ENCODE measurements around the gene MPO.

Gene MPO

DNA sequence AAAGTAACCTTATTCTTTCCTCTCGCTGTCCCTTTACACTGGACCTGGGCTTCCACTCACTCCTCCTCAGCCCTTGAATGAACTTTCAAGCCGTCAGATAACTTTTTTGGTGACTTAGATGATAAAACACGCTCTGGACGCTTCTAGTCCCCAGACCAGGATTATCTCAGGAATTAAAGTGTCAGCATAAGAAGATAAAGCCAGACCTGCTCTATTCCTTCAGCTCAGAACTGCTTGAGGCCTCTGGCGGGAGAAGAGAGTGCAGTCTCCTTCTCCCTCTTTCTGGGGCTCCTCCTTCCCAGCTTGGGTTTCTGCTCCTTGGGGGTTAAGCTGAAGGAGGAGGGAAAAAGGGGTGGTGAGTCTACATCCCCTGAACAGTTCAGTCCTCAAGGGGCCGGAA is 35.8 kb downstream of the MPO start:
- no peak overlapping the region for H3K4me3 ChIP-seq (ENCODE audit: low read depth, low read length)
- TF ChIP-seq, protein P1, sequence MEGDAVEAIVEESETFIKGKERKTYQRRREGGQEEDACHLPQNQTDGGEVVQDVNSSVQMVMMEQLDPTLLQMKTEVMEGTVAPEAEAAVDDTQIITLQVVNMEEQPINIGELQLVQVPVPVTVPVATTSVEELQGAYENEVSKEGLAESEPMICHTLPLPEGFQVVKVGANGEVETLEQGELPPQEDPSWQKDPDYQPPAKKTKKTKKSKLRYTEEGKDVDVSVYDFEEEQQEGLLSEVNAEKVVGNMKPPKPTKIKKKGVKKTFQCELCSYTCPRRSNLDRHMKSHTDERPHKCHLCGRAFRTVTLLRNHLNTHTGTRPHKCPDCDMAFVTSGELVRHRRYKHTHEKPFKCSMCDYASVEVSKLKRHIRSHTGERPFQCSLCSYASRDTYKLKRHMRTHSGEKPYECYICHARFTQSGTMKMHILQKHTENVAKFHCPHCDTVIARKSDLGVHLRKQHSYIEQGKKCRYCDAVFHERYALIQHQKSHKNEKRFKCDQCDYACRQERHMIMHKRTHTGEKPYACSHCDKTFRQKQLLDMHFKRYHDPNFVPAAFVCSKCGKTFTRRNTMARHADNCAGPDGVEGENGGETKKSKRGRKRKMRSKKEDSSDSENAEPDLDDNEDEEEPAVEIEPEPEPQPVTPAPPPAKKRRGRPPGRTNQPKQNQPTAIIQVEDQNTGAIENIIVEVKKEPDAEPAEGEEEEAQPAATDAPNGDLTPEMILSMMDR (IDR thresholded peaks at IDR 0.05; ENCODE audit: low read depth, low read length): no peak

DNA sequence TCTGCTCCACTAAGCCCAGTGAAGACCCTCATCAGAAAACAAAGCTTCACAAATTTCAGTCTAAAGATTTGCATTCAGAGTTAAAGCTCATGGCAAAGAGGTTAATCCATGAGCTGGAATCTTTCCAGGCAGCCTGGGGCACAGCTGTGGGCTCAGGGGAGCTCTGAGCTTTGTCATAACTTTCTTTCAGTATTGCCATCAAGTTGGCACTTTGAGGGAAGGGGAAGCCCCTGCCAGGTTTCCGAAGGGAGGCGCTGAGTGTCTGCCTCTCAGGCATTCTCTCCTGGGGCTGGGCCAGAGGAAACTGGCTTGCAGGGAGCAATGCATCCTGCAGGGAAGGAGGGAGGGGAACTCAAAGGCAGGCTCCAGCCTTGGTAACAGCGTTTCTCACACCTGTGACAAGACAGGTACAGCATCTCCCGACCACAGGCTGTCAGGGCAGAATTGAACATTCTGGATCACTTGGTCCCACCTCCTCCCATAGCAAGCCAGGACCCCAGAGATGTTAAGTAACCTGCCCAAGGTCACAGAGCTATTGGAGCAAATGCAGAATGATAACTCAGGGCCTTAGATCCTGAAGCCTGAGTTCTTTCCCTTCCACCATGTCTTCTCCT is 38.5 kb downstream of the MPO start:
- TF ChIP-seq, protein P1 (IDR thresholded peaks at IDR 0.05; ENCODE audit: low read depth, low read length): no peak
- H3K4me3 ChIP-seq (ENCODE audit: low read depth, low read length): no peak overlapping the region

DNA sequence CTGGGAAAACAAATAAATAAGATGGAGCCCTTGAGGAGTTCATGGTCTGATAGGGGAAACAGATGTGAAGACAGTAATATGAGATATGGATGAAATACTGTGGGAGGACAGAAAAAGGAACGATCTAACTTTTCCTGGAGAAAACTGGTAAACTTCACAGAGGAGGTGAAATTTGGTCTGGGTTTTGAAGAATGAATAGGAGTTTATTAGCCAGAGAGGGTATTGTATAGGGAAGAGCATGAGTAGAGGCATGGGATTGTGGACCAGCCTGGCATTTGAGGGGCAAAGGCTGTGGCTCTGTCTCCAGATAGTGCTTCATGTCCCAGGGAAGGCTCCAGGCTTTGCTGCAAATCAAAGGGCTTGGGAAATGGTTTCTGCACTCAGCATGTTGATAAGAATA is 40.7 kb downstream of the MPO start:
- TF ChIP-seq, protein P1 (IDR thresholded peaks at IDR 0.05; ENCODE audit: low read depth, low read length): no peak
- no peak overlapping the region for H3K4me3 ChIP-seq (ENCODE audit: low read depth, low read length)

DNA sequence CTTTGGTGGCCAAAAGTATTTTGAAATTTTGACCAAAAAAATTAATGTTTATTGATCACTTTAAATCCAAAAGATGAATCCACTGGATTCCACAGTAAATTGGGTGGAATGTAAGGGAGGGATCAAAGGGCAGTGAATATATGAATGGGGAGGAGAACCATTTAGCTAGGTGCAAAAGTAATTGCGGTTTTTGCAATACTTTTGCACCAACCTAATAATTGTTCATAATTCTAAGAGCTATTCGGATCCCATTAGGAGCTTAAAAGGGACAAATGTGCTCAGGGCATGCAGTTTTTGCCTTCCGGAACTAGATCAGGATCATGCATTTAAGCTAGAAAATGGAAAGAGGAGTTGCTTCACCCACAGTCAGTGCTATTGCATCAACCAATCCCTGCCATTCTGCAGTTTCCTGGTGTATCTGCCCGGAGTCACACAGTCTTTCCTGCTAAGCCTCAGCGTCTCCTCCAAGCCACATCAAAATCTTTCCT is 42.5 kb downstream of the MPO start, which contains the start of gene LPO:
Gene LPO, plus strand, starts transcription at position 438 of the 488 bp plus-strand sequence. CDS start 4,396 bp downstream, outside the sequence.
- TF ChIP-seq, protein P1 (IDR thresholded peaks at IDR 0.05; ENCODE audit: low read depth, low read length): no peak
- no peak within 1 kb of the TSS for H3K4me3 ChIP-seq (ENCODE audit: low read depth, low read length)

DNA sequence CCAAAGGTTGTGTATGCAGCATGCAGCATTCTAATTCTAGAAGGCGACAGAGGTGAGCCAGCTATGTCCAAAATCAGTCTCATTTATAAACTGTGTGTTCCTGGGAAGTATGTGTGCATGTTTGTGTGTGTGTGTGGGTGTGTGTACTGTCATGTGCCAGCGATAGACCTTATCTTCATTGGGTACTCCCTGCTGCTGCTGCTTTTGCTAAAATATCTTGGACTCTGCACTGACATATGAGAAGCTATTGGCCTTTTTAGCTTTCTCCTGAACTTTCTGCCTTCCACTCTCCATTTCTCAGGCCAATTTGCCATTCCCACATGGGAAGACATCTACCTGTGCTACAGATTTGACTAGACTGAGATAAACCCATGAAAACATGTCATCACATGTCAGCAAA is 44.3 kb downstream of the MPO start:
- TF ChIP-seq, protein P1 (IDR thresholded peaks at IDR 0.05; ENCODE audit: low read depth, low read length): no peak
- no peak overlapping the region for H3K4me3 ChIP-seq (ENCODE audit: low read depth, low read length)

DNA sequence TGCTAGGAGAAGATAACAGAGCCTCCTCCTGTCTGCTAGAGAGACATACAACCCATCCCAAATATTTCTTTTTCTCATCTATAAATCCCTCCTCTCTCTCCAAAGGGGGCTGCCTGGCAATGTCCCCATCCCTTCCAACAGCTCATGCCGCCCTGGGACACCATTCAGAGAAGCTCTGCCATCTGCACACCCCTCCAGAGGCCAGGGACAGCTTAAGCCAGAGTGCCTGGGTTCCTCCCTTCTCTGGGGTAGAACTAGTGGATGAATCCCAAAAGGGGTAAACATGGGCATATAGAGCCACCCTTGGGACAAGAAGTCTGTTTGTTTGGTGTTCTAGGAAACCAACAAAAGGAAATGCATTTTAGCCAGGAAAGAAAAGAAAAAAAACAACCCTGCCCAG is 44.9 kb downstream of the MPO start:
- TF ChIP-seq, protein P1 (IDR thresholded peaks at IDR 0.05; ENCODE audit: low read depth, low read length): no peak
- H3K4me3 ChIP-seq (ENCODE audit: low read depth, low read length): no peak overlapping the region

DNA sequence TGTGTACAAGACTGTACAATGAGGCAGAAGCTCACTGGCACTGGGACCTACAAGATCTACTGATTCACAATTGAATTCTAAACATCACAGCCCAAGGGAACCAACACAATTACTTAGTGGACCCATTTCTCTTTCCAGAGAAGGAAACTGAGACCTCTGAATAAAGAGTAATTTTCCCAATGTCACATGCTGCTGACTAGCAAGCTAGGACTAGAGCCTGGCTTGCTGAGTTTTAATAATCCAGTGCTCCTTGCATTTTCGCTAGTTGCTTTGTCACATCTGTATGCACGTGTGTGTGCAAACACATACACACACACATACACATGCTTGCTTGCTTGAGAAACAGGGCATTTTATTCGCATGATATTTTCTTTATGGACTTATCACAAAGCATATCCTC is 46.2 kb downstream of the MPO start:
- no peak overlapping the region for H3K4me3 ChIP-seq (ENCODE audit: low read depth, low read length)
- TF ChIP-seq, protein P1 (IDR thresholded peaks at IDR 0.05; ENCODE audit: low read depth, low read length): no peak

All from WI38 (cell line).